Prostate gland (tissue), 2 donors: ENCODE data around the gene MET. TPM values are rescaled to one million over a fixed set of nuclear protein-coding genes. Genes with fewer than 3 reads are reported as not detected.

Experiments
- DNase-seq: peaks from one replicate; pipeline ENCODE4 v3.0.0-alpha.2; 2019; ENCODE audit warnings: low spot score
- H3K27ac ChIP-seq, 2 donors: fragments of 200-600 bp; sonication (generic); 2 replicates each; pipeline ENCODE4 v1.5.1; 2017 to 2019
- H3K27me3 ChIP-seq: fragments of 200-600 bp; sonication (generic); replicated peaks from 2 replicates; pipeline ENCODE4 v1.5.1; 2019; ENCODE audit not compliant: insufficient read depth
- H3K36me3 ChIP-seq, 2 donors: fragments of 200-600 bp; sonication (generic); 1 replicate in 1 of 2; 2 replicates in 1 of 2; pipeline versions ENCODE4 v1.5.1 to v1.8.1; 2017 to 2019
- H3K4me1 ChIP-seq: fragments of 200-600 bp; sonication (generic); replicated peaks from 2 replicates; pipeline ENCODE4 v1.5.1; 2019
- H3K4me3 ChIP-seq, 2 donors: fragments of 200-600 bp; sonication (generic); 2 replicates each; pipeline ENCODE4 v1.5.1; 2017 to 2019
- H3K9me3 ChIP-seq: fragments of 200-600 bp; sonication (generic); 2 replicates; pipeline ENCODE4 v1.5.1; 2017
- POLR2A ChIP-seq: fragments of 450-650 bp; IDR thresholded peaks from one replicate; pipeline ENCODE4 v1.6.1; 2016; ENCODE audit warnings: antibody characterized with exemption, mild to moderate bottlenecking
- POLR2AphosphoS5 ChIP-seq: sonication (generic); formaldehyde crosslinking; IDR thresholded peaks from one replicate; pipeline ENCODE4 v1.6.1; 2017; ENCODE audit warnings: antibody characterized with exemption
- WGBS: methylation state at CpG from one replicate; pipeline ENCODE4 v1.1.5; 2018; 5-methylcytosine and 5-hydroxymethylcytosine counted together
- intact Hi-C: fragments of 100-400 bp; cut with DNase I; formaldehyde crosslinking; loops from one replicate; pipeline ENCODE4 v1.14.2; 2022
- total RNA-seq, 2 donors: library from RNA; depleted of rRNA; stranded (reverse); fragments of >200 nt; gene quantifications; one replicate each; pipeline ENCODE4 v1.1.0, GENCODE V29; 2016
- TF ChIP-seq, protein P1 (sequence below), 4 experiments: fragments of 200-600 bp in 2 of 4; fragments of 450-650 bp in 2 of 4; sonication (generic) in 2 of 4; IDR thresholded peaks; 1 replicate in 3 of 4; 2 replicates in 1 of 4; pipeline ENCODE4 v1.5.1; 2016 to 2019; ENCODE audit warnings: antibody characterized with exemption in 4 of 4, mild to moderate bottlenecking in 2 of 4, moderate library complexity in 2 of 4

The MET gene
- total RNA-seq, 2 donors from 2014 or later: 14.2 to 17.0 TPM

DNA sequence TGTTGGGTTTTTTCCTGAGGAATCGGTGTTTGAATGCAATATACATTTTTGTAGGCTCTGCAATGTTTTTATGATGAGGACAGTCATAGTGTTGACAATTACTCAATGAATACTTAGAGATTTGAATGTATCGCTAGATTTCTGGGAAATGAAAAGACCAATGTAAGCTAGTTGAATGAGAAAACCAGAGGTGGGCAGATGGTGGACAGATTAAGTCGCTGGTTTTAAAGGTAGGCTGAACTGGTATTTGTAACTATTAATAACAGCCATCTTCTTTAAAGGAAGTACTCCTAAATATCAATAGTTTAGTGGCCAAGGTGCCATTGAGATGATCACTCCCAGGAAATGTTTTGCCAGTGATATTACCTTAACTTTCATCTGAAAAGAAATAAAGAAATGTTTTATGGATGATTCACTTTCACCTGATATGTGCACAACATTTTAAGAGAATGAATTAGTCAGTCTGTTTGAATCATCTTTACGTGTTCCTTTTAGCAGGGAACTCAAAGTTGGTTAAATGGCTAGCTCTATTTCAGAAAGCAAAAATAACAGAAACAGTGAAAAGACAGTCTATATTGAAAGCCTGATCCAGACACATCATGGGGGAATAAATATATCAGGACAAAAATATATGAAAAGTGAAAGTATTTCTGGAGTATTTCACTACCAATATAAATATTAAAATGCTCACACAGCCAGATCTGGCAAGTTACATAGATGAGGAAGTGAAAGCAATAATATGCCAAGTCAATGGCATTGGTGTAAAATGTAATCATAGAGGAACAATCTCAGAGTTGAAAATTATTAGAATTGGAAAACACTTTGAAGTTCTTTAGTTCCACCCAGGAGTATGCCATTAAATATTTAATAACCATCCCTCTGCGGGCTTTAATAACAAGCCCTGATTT is 20.7 kb downstream of the MET start:
- Histone ChIP-seq H3K9me3 (no peaks in the 10 kb centered on the region), H3K27ac (peak overlapping the region in 1 of 2 donors; percentile 0), H3K4me1 (no peaks in the 10 kb centered on the region), H3K27me3 (no peaks in the 10 kb centered on the region), H3K36me3 (no peaks in the 10 kb centered on the region), H3K4me3 (no peak overlapping the region)
- intact Hi-C loops: no loop called here
- 65% methylated on average over 5 of the region's 5 CpGs for WGBS
- TF ChIP-seq, protein P1, sequence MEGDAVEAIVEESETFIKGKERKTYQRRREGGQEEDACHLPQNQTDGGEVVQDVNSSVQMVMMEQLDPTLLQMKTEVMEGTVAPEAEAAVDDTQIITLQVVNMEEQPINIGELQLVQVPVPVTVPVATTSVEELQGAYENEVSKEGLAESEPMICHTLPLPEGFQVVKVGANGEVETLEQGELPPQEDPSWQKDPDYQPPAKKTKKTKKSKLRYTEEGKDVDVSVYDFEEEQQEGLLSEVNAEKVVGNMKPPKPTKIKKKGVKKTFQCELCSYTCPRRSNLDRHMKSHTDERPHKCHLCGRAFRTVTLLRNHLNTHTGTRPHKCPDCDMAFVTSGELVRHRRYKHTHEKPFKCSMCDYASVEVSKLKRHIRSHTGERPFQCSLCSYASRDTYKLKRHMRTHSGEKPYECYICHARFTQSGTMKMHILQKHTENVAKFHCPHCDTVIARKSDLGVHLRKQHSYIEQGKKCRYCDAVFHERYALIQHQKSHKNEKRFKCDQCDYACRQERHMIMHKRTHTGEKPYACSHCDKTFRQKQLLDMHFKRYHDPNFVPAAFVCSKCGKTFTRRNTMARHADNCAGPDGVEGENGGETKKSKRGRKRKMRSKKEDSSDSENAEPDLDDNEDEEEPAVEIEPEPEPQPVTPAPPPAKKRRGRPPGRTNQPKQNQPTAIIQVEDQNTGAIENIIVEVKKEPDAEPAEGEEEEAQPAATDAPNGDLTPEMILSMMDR (IDR thresholded peaks at IDR 0.05): no peak
- no peak for TF ChIP-seq POLR2A
- DNase-seq: no peak

DNA sequence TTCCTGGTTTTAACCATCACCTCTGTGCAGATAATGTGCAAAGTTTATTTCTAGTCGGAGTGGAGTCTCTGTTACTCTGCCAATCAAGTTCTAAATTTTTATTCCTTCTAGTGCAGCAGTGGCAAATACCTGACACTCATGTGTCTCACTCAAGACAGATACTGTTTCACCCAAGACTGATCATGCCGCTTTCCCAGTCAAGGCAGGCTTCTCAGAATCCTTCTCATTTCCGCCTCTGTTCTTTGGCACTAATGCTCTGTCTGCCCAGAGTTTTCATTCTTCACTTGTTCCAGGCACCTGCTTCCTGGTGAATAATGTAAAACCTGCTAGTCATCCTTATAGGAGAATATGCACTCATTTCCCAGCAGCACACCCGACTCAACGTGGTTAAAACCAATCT is 24.7 kb downstream of the MET start:
- intact Hi-C loops: no loop called here
- Histone ChIP-seq H3K27ac (no peak overlapping the region), H3K27me3 (no peaks in the 10 kb centered on the region), H3K36me3 (no peaks in the 10 kb centered on the region), H3K9me3 (no peaks in the 10 kb centered on the region), H3K4me1 (no peaks in the 10 kb centered on the region), H3K4me3 (no peak overlapping the region)
- TF ChIP-seq, protein P1 (IDR thresholded peaks at IDR 0.05): no peak
- no peak for DNase-seq
- WGBS: 97% methylated on average over 5 of the region's 5 CpGs

DNA sequence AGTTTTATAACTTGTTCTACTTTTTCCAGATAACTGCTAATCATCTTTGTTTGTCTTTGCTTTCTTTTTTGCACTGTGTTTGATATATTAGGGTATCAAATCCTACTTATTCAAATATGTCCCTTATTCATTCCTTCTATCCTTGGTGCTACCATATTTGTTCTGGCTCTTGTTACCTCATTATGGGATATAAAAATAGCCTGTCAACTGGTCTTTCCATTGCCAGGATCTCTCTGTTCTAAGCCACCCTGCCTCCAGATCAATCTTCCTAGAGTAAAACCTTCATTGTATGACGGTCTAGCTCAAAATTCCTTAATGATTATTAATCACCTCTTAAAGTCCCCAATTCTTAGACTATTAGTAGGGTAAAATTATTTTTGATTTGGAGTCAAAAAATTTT is 25.2 kb downstream of the MET start:
- TF ChIP-seq, protein P1 (IDR thresholded peaks at IDR 0.05): no peak
- H3K27me3 ChIP-seq: no peaks in the 10 kb centered on the region
- 79% methylated on average over 1 of the region's 1 CpG for WGBS
- H3K9me3 ChIP-seq: no peaks in the 10 kb centered on the region
- DNase-seq: no peak
- H3K4me1 ChIP-seq: no peaks in the 10 kb centered on the region
- intact Hi-C loops: no loop called here
- H3K4me3 ChIP-seq: no peak overlapping the region
- no peaks in the 10 kb centered on the region for H3K36me3 ChIP-seq
- H3K27ac ChIP-seq: no peak overlapping the region

DNA sequence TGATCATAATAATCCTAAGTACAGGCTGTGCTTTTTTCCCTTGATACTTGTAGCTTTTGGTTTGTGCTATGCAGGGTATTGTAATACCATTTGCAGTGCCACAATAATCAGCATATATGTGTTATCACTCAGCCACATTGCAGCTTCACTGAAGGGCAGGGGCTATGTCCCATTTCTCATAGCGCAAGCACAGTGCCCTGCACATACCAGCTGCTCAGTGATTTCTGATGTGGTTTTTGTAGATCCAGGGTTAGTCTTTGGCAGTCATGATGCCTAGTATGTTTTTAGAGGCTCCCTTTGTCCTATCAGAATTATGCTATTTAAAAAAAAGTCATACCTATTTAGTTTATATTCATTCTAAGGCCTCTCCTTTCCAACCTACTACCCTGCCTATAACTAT is 25.8 kb downstream of the MET start:
- no peaks in the 10 kb centered on the region for H3K27me3 ChIP-seq
- H3K4me3 ChIP-seq: no peak overlapping the region
- no peaks in the 10 kb centered on the region for H3K4me1 ChIP-seq
- TF ChIP-seq POLR2AphosphoS5 (no peak), POLR2A (no peak)
- TF ChIP-seq, protein P1 (IDR thresholded peaks at IDR 0.05): no peak
- intact Hi-C loops: no loop called here
- WGBS: 75% methylated on average over 1 of the region's 1 CpG
- H3K27ac ChIP-seq: no peak overlapping the region
- no peaks in the 10 kb centered on the region for H3K36me3 ChIP-seq
- H3K9me3 ChIP-seq: no peaks in the 10 kb centered on the region
- DNase-seq: no peak

DNA sequence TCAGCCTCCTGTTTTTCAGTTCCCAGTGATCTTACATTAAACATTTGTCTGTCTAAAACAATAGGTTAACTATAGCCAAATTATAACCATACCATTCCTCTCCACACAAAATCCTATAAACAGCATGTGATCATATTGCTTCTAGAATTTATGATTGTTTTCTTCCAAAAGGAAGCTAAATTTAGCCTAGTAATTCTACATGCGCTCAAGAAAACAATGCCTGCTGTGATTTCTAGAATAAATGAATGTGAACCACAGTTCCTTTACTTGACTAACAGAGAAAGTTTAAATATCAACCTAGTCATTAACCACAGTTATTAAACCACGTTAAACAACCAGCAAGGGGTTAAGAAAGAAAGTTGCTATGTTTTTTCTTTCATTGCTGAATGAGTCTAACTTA is 26.4 kb downstream of the MET start:
- intact Hi-C loops: no loop called here
- WGBS: 71% methylated on average over 2 of the region's 2 CpGs
- Histone ChIP-seq H3K9me3 (no peaks in the 10 kb centered on the region), H3K4me3 (no peak overlapping the region), H3K4me1 (no peaks in the 10 kb centered on the region), H3K36me3 (no peaks in the 10 kb centered on the region), H3K27me3 (no peaks in the 10 kb centered on the region), H3K27ac (no peak overlapping the region)
- TF ChIP-seq, protein P1 (IDR thresholded peaks at IDR 0.05): no peak
- no peak for TF ChIP-seq POLR2A
- TF ChIP-seq POLR2AphosphoS5: no peak
- no peak for DNase-seq
